Liver (tissue), 9 donors: ENCODE data around the gene MPPED2. TPM values are rescaled to one million over a fixed set of nuclear protein-coding genes. Genes with fewer than 3 reads are reported as not detected.

ENCODE experiments used
- DNase-seq: peaks from one replicate; pipeline ENCODE4 v3.0.0-alpha.2; 2017; ENCODE audit warnings: low spot score
- H3K27ac ChIP-seq, 2 donors: one replicate each; pipeline ENCODE4 v1.7.0; 2013; ENCODE audit warnings: inconsistent platforms in 2 of 2, low read length in 2 of 2, control low read depth in 1 of 2, low read depth in 1 of 2, mild to moderate bottlenecking in 1 of 2
- H3K27me3 ChIP-seq, 4 donors: one replicate each; pipeline versions ENCODE4 v1.6.1 to v1.7.0; 2013; ENCODE audit warnings: low read length in 3 of 4, inconsistent platforms in 1 of 4, mild to moderate bottlenecking in 1 of 4, moderate library complexity in 1 of 4; ENCODE audit not compliant: control insufficient read depth in 4 of 4, insufficient read depth in 4 of 4
- H3K36me3 ChIP-seq, 4 donors: one replicate each; pipeline versions ENCODE4 v1.6.1 to v1.7.0; 2013; ENCODE audit warnings: low read length in 3 of 4, mild to moderate bottlenecking in 3 of 4, low read depth in 1 of 4, moderate library complexity in 1 of 4; ENCODE audit not compliant: control insufficient read depth in 4 of 4, insufficient read depth in 3 of 4
- H3K4me1 ChIP-seq, 4 donors: one replicate each; pipeline versions ENCODE4 v1.6.1 to v1.7.0; 2013; ENCODE audit warnings: low read length in 3 of 4, mild to moderate bottlenecking in 3 of 4, moderate library complexity in 1 of 4; ENCODE audit not compliant: control insufficient read depth in 4 of 4, insufficient read depth in 4 of 4
- H3K4me3 ChIP-seq, 3 donors: one replicate each; pipeline versions ENCODE4 v1.6.1 to v1.7.0; 2013; ENCODE audit warnings: low read length in 3 of 3, control low read depth in 1 of 3, low read depth in 1 of 3, mild to moderate bottlenecking in 1 of 3
- H3K9ac ChIP-seq, 2 donors: one replicate each; pipeline ENCODE4 v1.7.0; 2013; ENCODE audit warnings: low read length in 2 of 2, mild to moderate bottlenecking in 2 of 2, moderate library complexity in 2 of 2, control low read depth in 1 of 2, low read depth in 1 of 2
- H3K9me3 ChIP-seq, 4 donors: one replicate each; pipeline versions ENCODE4 v1.6.1 to v1.7.0; 2013; ENCODE audit warnings: low read length in 3 of 4; ENCODE audit not compliant: control insufficient read depth in 4 of 4
- ATF3 ChIP-seq: IDR thresholded peaks from 2 replicates; pipeline ENCODE4 v1.6.1; 2016; ENCODE audit warnings: antibody characterized with exemption
- CTCF ChIP-seq: fragments of 150-350 bp; IDR thresholded peaks from 2 replicates; pipeline ENCODE4 v1.5.1; 2017; ENCODE audit warnings: improper control_type of control experiment, low read depth, low read length; ENCODE audit not compliant: missing input control
- EGR1 ChIP-seq, 2 donors: IDR thresholded peaks; 2 replicates each; pipeline ENCODE4 v1.6.1; 2016 to 2018; ENCODE audit warnings: antibody characterized with exemption in 2 of 2, low read depth in 2 of 2
- FOXA2 ChIP-seq: IDR thresholded peaks from 2 replicates; pipeline ENCODE4 v1.6.1; 2016; ENCODE audit warnings: antibody characterized with exemption
- GABPA ChIP-seq, 2 donors: IDR thresholded peaks in 1 of 2; conservative IDR thresholded peaks in 1 of 2; 2 replicates each; pipeline ENCODE4 v1.6.1; 2016; ENCODE audit warnings: antibody characterized with exemption in 2 of 2, mild to moderate bottlenecking in 1 of 2, moderate library complexity in 1 of 2
- HNF4A ChIP-seq, 2 donors: conservative IDR thresholded peaks; 2 replicates each; pipeline ENCODE4 v1.6.1; 2016; ENCODE audit warnings: antibody characterized with exemption in 2 of 2, mild to moderate bottlenecking in 2 of 2
- HNF4G ChIP-seq: IDR thresholded peaks from 2 replicates; pipeline ENCODE4 v1.6.1; 2016; ENCODE audit warnings: antibody characterized with exemption
- JUND ChIP-seq, 2 donors: IDR thresholded peaks; 2 replicates each; pipeline ENCODE4 v1.6.1; 2016; ENCODE audit warnings: antibody characterized with exemption in 2 of 2
- MAX ChIP-seq: IDR thresholded peaks from 2 replicates; pipeline ENCODE4 v1.6.1; 2016; ENCODE audit warnings: antibody characterized with exemption
- NR2F2 ChIP-seq: IDR thresholded peaks from 2 replicates; pipeline ENCODE4 v1.6.1; 2016; ENCODE audit warnings: antibody characterized with exemption
- RAD21 ChIP-seq, 2 donors: IDR thresholded peaks; 2 replicates each; pipeline ENCODE4 v1.6.1; 2016; ENCODE audit warnings: antibody characterized with exemption in 2 of 2, mild to moderate bottlenecking in 2 of 2
- REST ChIP-seq: IDR thresholded peaks from 2 replicates; pipeline ENCODE4 v1.6.1; 2016; ENCODE audit warnings: antibody characterized with exemption, mild to moderate bottlenecking
- RXRA ChIP-seq, 2 donors: IDR thresholded peaks; 2 replicates each; pipeline ENCODE4 v1.6.1; 2017 to 2018; ENCODE audit warnings: antibody characterized with exemption in 2 of 2, mild to moderate bottlenecking in 1 of 2
- TAF1 ChIP-seq: conservative IDR thresholded peaks from 2 replicates; pipeline ENCODE4 v1.6.1; 2016; ENCODE audit warnings: antibody characterized with exemption, mild to moderate bottlenecking
- YY1 ChIP-seq: IDR thresholded peaks from 2 replicates; pipeline ENCODE4 v1.6.1; 2016; ENCODE audit warnings: antibody characterized with exemption, mild to moderate bottlenecking
- ZBTB33 ChIP-seq: IDR thresholded peaks from 2 replicates; pipeline ENCODE4 v1.6.1; 2016; ENCODE audit warnings: antibody characterized with exemption
- WGBS: extraction: QIAGEN DNeasy Blood & Tissue Kit; methylation state at CpG from one replicate; pipeline ENCODE4 v1.1.7; 2013; 5-methylcytosine and 5-hydroxymethylcytosine counted together
- polyA plus RNA-seq, 2 donors: library from polyadenylated mRNA; stranded (reverse) in 1 of 2; unstranded in 1 of 2; fragments of 200-250 nt in 1 of 2; fragments of >200 nt in 1 of 2; fragmentation: Nextera tagmentation in 1 of 2; extraction: Ambion mirVana in 1 of 2; gene quantifications; one replicate each; pipeline versions ENCODE4 v1.2.1 to v1.2.3, GENCODE V29; 2013 to 2015
- total RNA-seq, 2 donors: library from RNA; depleted of rRNA; stranded (reverse); fragments of >200 nt; gene quantifications; one replicate each; pipeline ENCODE4 v1.2.3, GENCODE V29; 2014
- donor health status: healthy.
- donor health status: healthy.
- donor health status: healthy.
- donor health status: healthy.
- donor health status: healthy.

The MPPED2 gene
- total and polyA plus RNA-seq, 4 donors, result 0.22 to 1.6 (median 0.47) TPM

GRCh38 chr11:30509364-30509763, 76.8 kb downstream of the MPPED2 start:
- Histone ChIP-seq H3K4me3 (no peak overlapping the region), H3K36me3 (no peaks in the 10 kb centered on the region), H3K9ac (no peak overlapping the region), H3K4me1 (peaks cover 0 to 3% (median 0%) of the 10 kb centered on the region in 4 donors), H3K9me3 (no peaks in the 10 kb centered on the region), H3K27ac (no peak overlapping the region), H3K27me3 (no peaks in the 10 kb centered on the region)
- 80% methylated on average over 2 of the region's 2 CpGs for WGBS
- TF ChIP-seq NR2F2, result no peak
- TF ChIP-seq JUND (IDR thresholded peaks at IDR 0.05), result no peak
- no peak for TF ChIP-seq TAF1
- TF ChIP-seq RAD21 (IDR thresholded peaks at IDR 0.05), result no peak
- no peak for TF ChIP-seq EGR1 (IDR thresholded peaks at IDR 0.05; ENCODE audit: low read depth in 2 of 2)
- no peak for TF ChIP-seq MAX
- TF ChIP-seq HNF4A (conservative IDR thresholded peaks at IDR 0.05), result no peak
- no peak for TF ChIP-seq HNF4G
- TF ChIP-seq GABPA (IDR thresholded peaks at IDR 0.05 in 1 of 2, conservative IDR thresholded peaks at IDR 0.05 in 1 of 2), result no peak
- TF ChIP-seq FOXA2, result no peak
- no peak for TF ChIP-seq ZBTB33
- no peak for TF ChIP-seq ATF3
- TF ChIP-seq YY1, result no peak
- no peak for DNase-seq

- TF ChIP-seq RXRA (IDR thresholded peaks at IDR 0.05) (no peak), EGR1 (IDR thresholded peaks at IDR 0.05; ENCODE audit: low read depth in 2 of 2) (no peak), HNF4A (conservative IDR thresholded peaks at IDR 0.05) (no peak), REST (no peak), CTCF (no peak), TAF1 (no peak), MAX (no peak)
- H3K4me3 ChIP-seq, result no peak overlapping the region
- 84% methylated on average over 3 of the region's 3 CpGs for WGBS
- no peaks in the 10 kb centered on the region for H3K27me3 ChIP-seq
- no peak overlapping the region for H3K27ac ChIP-seq
- no peaks in the 10 kb centered on the region for H3K9me3 ChIP-seq
- no peaks in the 10 kb centered on the region for H3K36me3 ChIP-seq
- no peak overlapping the region for H3K9ac ChIP-seq
- no peak for DNase-seq
- H3K4me1 ChIP-seq, result peaks cover 0 to 3% (median 0%) of the 10 kb centered on the region in 4 donors
These were observed 77.6 kb downstream of the MPPED2 start for GRCh38 chr11:30508594-30508993.
